ENCODE results near the gene CEP41. TPM values are rescaled to one million over a fixed set of nuclear protein-coding genes. Genes with fewer than 3 reads are reported as not detected.

CEP41 gene
- total RNA-seq, 1 experiment from 2014 or later, result 7.1 TPM

DNA sequence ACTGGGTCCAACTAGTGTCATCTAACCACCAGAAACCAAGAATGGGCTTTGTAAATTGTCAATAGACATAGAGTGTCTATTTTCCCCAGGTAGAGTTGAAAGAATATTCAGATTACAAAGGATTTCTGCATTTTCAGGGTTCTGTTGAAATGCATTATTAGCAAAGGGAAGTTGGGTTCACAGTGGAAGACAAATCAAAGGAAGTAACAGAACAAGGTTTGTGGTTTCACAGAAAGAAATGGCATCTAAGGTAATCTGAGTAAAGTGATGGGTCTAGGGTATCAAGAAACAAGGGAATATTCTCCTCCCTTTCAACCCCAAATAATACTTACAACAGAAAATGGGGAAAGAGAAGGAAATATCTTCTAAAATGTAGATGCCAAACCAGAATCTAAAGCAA lies 25.8 kb downstream of the CEP41 start:
- ATAC-seq (no peak), DNase-seq (ENCODE audit: low spot score) (no peak)
- H3K27me3 Mint-ChIP-seq (ENCODE audit: low read depth), result no peaks in the 10 kb centered on the region
- POLR2A ChIA-PET, result no interaction called here
- H3K4me1 Mint-ChIP-seq, result peaks cover 21% of the 10 kb centered on the region
- TF ChIP-seq IRF2 (CRISPR knock-in tag; IDR thresholded peaks at IDR 0.05; ENCODE audit: borderline replicate concordance, low read depth) (no peak), NR3C1 (CRISPR knock-in tag; conservative IDR thresholded peaks at IDR 0.05; ENCODE audit: low read depth) (no peak), HMGA2 (CRISPR knock-in tag; IDR thresholded peaks at IDR 0.05) (no peak), ZNF423 (CRISPR knock-in tag; IDR thresholded peaks at IDR 0.05) (no peak), JUN (CRISPR knock-in tag; IDR thresholded peaks at IDR 0.05) (no peak), RELA (CRISPR knock-in tag; IDR thresholded peaks at IDR 0.05; ENCODE audit: borderline replicate concordance) (no peak), GTF2I (CRISPR knock-in tag; conservative IDR thresholded peaks at IDR 0.05) (no peak), ZNF121 (CRISPR knock-in tag; IDR thresholded peaks at IDR 0.05) (no peak)
- TF ChIP-seq, protein P1, sequence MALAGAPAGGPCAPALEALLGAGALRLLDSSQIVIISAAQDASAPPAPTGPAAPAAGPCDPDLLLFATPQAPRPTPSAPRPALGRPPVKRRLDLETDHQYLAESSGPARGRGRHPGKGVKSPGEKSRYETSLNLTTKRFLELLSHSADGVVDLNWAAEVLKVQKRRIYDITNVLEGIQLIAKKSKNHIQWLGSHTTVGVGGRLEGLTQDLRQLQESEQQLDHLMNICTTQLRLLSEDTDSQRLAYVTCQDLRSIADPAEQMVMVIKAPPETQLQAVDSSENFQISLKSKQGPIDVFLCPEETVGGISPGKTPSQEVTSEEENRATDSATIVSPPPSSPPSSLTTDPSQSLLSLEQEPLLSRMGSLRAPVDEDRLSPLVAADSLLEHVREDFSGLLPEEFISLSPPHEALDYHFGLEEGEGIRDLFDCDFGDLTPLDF (CRISPR knock-in tag; IDR thresholded peaks at IDR 0.05), result no peak
- TF ChIP-seq, protein P2, sequence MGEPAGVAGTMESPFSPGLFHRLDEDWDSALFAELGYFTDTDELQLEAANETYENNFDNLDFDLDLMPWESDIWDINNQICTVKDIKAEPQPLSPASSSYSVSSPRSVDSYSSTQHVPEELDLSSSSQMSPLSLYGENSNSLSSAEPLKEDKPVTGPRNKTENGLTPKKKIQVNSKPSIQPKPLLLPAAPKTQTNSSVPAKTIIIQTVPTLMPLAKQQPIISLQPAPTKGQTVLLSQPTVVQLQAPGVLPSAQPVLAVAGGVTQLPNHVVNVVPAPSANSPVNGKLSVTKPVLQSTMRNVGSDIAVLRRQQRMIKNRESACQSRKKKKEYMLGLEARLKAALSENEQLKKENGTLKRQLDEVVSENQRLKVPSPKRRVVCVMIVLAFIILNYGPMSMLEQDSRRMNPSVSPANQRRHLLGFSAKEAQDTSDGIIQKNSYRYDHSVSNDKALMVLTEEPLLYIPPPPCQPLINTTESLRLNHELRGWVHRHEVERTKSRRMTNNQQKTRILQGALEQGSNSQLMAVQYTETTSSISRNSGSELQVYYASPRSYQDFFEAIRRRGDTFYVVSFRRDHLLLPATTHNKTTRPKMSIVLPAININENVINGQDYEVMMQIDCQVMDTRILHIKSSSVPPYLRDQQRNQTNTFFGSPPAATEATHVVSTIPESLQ (CRISPR knock-in tag; IDR thresholded peaks at IDR 0.05), result no peak
- TF ChIP-seq, protein P3, sequence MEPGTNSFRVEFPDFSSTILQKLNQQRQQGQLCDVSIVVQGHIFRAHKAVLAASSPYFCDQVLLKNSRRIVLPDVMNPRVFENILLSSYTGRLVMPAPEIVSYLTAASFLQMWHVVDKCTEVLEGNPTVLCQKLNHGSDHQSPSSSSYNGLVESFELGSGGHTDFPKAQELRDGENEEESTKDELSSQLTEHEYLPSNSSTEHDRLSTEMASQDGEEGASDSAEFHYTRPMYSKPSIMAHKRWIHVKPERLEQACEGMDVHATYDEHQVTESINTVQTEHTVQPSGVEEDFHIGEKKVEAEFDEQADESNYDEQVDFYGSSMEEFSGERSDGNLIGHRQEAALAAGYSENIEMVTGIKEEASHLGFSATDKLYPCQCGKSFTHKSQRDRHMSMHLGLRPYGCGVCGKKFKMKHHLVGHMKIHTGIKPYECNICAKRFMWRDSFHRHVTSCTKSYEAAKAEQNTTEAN (CRISPR knock-in tag; IDR thresholded peaks at IDR 0.05), result no peak
- TF ChIP-seq, protein P4, sequence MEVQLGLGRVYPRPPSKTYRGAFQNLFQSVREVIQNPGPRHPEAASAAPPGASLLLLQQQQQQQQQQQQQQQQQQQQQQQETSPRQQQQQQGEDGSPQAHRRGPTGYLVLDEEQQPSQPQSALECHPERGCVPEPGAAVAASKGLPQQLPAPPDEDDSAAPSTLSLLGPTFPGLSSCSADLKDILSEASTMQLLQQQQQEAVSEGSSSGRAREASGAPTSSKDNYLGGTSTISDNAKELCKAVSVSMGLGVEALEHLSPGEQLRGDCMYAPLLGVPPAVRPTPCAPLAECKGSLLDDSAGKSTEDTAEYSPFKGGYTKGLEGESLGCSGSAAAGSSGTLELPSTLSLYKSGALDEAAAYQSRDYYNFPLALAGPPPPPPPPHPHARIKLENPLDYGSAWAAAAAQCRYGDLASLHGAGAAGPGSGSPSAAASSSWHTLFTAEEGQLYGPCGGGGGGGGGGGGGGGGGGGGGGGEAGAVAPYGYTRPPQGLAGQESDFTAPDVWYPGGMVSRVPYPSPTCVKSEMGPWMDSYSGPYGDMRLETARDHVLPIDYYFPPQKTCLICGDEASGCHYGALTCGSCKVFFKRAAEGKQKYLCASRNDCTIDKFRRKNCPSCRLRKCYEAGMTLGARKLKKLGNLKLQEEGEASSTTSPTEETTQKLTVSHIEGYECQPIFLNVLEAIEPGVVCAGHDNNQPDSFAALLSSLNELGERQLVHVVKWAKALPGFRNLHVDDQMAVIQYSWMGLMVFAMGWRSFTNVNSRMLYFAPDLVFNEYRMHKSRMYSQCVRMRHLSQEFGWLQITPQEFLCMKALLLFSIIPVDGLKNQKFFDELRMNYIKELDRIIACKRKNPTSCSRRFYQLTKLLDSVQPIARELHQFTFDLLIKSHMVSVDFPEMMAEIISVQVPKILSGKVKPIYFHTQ (CRISPR knock-in tag; IDR thresholded peaks at IDR 0.05), result no peak
- H3K27ac Mint-ChIP-seq, result no peak overlapping the region
- CTCF ChIA-PET, result no interaction called here
- no peaks in the 10 kb centered on the region for H3K9me3 Mint-ChIP-seq
- no peaks in the 10 kb centered on the region for H3K36me3 Mint-ChIP-seq
- H3K4me3 Mint-ChIP-seq, result no peak overlapping the region

DNA sequence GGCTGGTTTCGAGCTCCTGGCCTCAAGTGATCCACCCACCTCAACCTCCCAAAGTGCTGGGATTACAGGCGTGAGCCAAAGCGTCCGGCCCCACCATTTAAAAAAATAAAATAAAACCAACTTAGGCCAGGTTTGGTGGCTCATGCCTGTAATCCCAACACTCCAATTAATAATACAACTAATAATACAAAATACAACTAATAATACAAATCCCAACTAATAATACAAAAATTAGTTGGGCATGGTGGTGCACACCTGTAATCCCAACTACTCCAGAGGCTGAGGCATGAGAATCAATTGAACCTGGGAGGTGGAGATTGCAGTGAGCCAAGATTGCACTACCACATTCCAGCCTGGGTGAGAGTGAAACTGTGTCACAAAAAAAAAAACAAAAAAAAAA lies 27.6 kb downstream of the CEP41 start:
- DNase-seq (ENCODE audit: low spot score) (no peak), ATAC-seq (no peak)
- H3K27me3 Mint-ChIP-seq (ENCODE audit: low read depth), result no peaks in the 10 kb centered on the region
- H3K27ac Mint-ChIP-seq, result no peak overlapping the region
- no peaks in the 10 kb centered on the region for H3K36me3 Mint-ChIP-seq
- no peak overlapping the region for H3K4me3 Mint-ChIP-seq
- H3K4me1 Mint-ChIP-seq, result 0 out of 2 replicates have a peak, but pooled peaks cover 6% of the 10 kb centered on the region
- CTCF ChIA-PET, result interaction anchor here (1.6 kb wide), 1 partner anchor 32 kb away, joined by 5 read pairs; no protein-coding TSS in a partner anchor
- POLR2A ChIA-PET, result no interaction called here
- H3K9me3 Mint-ChIP-seq, result no peaks in the 10 kb centered on the region
- TF ChIP-seq ZNF423 (CRISPR knock-in tag; IDR thresholded peaks at IDR 0.05) (no peak), ESRRA (CRISPR knock-in tag; IDR thresholded peaks at IDR 0.05; ENCODE audit: borderline replicate concordance) (no peak), GTF2I (CRISPR knock-in tag; conservative IDR thresholded peaks at IDR 0.05) (no peak), NR3C1 (CRISPR knock-in tag; conservative IDR thresholded peaks at IDR 0.05; ENCODE audit: low read depth) (no peak), TEAD4 (CRISPR knock-in tag; IDR thresholded peaks at IDR 0.05) (no peak), NFATC4 (CRISPR knock-in tag; IDR thresholded peaks at IDR 0.05) (no peak), RELA (CRISPR knock-in tag; IDR thresholded peaks at IDR 0.05; ENCODE audit: borderline replicate concordance) (no peak), MYBL2 (CRISPR knock-in tag; IDR thresholded peaks at IDR 0.05) (no peak), GRHL2 (CRISPR knock-in tag; IDR thresholded peaks at IDR 0.05; ENCODE audit: insufficient replicate concordance, severe bottlenecking) (no peak), SMAD3 (CRISPR knock-in tag; IDR thresholded peaks at IDR 0.05; ENCODE audit: borderline replicate concordance) (no peak), ZNF671 (CRISPR knock-in tag; IDR thresholded peaks at IDR 0.05) (no peak), NFYB (CRISPR knock-in tag; conservative IDR thresholded peaks at IDR 0.05; ENCODE audit: low read depth) (no peak)
- TF ChIP-seq, protein P5, sequence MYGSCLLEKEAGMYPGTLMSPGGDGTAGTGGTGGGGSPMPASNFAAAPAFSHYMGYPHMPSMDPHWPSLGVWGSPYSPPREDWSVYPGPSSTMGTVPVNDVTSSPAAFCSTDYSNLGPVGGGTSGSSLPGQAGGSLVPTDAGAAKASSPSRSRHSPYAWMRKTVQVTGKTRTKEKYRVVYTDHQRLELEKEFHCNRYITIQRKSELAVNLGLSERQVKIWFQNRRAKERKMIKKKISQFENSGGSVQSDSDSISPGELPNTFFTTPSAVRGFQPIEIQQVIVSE (CRISPR knock-in tag; IDR thresholded peaks at IDR 0.05; ENCODE audit: borderline replicate concordance), result no peak
- TF ChIP-seq, protein P6, sequence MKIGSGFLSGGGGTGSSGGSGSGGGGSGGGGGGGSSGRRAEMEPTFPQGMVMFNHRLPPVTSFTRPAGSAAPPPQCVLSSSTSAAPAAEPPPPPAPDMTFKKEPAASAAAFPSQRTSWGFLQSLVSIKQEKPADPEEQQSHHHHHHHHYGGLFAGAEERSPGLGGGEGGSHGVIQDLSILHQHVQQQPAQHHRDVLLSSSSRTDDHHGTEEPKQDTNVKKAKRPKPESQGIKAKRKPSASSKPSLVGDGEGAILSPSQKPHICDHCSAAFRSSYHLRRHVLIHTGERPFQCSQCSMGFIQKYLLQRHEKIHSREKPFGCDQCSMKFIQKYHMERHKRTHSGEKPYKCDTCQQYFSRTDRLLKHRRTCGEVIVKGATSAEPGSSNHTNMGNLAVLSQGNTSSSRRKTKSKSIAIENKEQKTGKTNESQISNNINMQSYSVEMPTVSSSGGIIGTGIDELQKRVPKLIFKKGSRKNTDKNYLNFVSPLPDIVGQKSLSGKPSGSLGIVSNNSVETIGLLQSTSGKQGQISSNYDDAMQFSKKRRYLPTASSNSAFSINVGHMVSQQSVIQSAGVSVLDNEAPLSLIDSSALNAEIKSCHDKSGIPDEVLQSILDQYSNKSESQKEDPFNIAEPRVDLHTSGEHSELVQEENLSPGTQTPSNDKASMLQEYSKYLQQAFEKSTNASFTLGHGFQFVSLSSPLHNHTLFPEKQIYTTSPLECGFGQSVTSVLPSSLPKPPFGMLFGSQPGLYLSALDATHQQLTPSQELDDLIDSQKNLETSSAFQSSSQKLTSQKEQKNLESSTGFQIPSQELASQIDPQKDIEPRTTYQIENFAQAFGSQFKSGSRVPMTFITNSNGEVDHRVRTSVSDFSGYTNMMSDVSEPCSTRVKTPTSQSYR (CRISPR knock-in tag; IDR thresholded peaks at IDR 0.05), result no peak
- TF ChIP-seq, protein P7, sequence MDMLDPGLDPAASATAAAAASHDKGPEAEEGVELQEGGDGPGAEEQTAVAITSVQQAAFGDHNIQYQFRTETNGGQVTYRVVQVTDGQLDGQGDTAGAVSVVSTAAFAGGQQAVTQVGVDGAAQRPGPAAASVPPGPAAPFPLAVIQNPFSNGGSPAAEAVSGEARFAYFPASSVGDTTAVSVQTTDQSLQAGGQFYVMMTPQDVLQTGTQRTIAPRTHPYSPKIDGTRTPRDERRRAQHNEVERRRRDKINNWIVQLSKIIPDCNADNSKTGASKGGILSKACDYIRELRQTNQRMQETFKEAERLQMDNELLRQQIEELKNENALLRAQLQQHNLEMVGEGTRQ (CRISPR knock-in tag; IDR thresholded peaks at IDR 0.05), result no peak
